ENCODE measurements around the gene CFD.
A peak's percentile ranks its signal among the peaks of the same experiment; 100 is the strongest.
"Not testable (repeated sequence)": the region's sequence is repeated elsewhere in the genome, so short reads cannot be mapped to it uniquely, and the experiment has no call there.

Gene CFD

GRCh38 chr19:853614-854220, 5.7 kb upstream of the CFD start:
- not testable (repeated sequence) for DNase-seq

GRCh38 chr19:854549-854948, 4.9 kb upstream of the CFD start:
- DNase-seq = no peak

- no peak for DNase-seq
These were observed 4.3 kb upstream of the CFD start for GRCh38 chr19:855142-855541.

GRCh38 chr19:855566-856120, 3.8 kb upstream of the CFD start:
- DNase-seq = no peak

DNA sequence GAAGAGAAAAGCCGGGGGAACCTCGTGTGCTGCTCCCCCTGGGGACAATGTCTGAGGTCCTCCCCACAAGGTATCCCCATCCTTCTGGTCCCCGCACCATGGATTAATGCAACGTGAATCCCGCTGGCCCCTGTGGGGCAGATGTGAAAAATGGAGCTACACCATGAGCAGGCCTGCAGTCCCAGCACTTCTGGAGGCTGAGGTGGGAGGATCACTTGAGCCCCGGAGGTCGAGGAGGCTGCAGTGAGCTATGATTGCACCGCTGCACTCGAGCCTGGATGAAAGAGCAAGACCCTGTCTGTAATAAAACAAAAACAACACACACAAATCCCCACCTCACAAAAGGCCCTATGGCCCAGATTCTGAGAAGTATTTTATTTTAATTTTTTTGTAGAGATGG, 1.2 kb upstream of the CFD start:
- no peak for DNase-seq

DNA sequence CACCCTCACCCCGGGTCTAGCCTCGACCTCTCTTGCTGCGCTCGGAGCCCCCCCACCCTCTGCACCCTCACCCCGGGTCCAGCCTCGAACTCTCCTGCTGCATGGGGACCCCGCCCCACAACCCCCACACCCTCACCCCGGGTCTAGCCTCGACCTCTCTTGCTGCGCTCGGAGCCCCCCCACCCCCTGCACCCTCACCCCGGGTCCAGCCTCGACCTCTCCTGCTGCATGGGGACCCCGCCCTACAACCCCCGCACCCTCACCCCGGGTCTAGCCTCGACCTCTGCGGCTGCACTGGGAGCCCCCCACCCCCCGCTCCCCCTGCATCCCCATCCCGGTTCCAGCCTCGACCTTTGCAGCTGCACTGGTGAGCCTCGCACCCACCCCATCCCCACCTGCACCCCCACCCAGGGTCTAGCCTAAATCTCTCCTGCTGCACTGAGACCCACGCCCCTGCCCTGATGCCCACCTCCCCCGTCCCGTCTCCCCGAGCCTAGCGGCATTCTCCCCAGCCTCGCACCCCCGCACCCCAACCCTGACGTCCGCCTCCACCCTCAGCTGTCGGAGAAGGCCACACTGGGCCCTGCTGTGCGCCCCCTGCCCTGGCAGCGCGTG, 1.8 kb downstream of the CFD start:
- no peak for DNase-seq

DNA sequence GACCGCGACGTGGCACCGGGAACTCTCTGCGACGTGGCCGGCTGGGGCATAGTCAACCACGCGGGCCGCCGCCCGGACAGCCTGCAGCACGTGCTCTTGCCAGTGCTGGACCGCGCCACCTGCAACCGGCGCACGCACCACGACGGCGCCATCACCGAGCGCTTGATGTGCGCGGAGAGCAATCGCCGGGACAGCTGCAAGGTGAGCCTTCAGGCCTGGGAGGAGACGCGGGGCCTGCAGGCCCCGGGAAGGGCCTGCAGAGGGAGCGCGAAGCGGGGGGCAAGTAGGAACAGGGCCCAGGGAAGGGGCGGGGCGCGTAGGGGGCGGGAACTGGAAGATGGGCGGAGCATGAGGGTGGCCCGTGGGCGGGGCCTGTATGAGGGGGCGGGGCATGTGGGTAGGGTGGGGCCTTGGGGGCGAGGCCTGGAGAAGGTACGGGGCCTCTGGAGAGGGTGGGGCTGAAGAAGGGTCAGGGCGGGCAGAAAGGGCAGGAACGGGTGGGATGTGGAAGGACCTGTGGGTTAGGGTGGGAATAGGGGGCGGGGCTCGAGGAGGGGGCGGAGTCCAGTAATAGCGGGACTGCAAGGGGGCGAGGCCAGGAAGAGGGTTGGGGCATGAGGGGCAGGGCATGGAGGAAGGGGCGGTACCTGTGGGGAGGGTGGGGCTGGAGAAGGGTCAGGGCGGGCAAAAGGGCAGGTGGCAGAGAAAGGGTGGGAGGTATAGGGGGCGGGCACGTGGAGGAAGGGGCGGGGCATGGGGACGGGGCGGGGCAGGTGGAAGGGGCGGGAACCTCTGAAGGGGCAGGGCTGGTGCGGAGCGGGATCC, 2.5 kb downstream of the CFD start:
- DNase-seq = peak; percentile 71

DNA sequence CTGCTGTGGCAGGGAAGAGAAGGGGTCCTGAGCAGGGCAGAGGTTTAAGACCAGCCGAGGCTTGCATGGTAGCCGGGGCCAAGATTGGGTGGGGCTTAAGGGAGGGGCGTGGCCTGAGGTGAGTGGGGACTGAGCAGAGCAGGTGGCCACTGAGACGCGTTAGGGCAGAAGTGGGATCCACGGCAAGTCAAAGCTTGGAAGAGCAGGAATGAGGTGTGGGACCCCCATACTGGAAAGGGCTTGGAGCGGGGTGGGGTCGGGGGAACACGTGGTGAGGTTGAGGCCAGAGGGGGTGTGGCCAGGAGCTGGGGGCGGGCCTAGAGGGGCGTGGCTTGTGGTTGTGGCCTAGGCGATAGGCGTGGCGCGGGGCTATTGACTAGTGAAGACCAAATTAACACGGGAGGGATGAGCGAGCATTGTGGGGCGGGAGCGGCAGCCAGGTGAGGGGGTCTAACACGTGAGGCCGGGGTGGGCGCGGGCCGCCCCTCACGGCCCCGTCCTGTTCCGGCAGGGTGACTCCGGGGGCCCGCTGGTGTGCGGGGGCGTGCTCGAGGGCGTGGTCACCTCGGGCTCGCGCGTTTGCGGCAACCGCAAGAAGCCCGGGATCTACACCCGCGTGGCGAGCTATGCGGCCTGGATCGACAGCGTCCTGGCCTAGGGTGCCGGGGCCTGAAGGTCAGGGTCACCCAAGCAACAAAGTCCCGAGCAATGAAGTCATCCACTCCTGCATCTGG, 3.3 kb downstream of the CFD start:
- peak; percentile 85 for DNase-seq

DNA sequence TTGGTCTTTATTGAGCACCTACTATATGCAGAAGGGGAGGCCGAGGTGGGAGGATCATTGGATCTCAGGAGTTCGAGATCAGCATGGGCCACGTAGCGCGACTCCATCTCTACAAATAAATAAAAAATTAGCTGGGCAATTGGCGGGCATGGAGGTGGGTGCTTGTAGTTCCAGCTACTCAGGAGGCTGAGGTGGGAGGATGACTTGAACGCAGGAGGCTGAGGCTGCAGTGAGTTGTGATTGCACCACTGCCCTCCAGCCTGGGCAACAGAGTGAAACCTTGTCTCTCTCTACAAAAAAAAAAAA, 3.8 kb downstream of the CFD start:
- no peak for DNase-seq

GRCh38 chr19:866769-867300, 7.4 kb downstream of the CFD start:
- no peak for DNase-seq

- DNase-seq = no peak
These were observed 7.9 kb downstream of the CFD start for GRCh38 chr19:867301-867793.

- no peak for DNase-seq
These were observed 8.5 kb downstream of the CFD start for GRCh38 chr19:867855-868457.

DNA sequence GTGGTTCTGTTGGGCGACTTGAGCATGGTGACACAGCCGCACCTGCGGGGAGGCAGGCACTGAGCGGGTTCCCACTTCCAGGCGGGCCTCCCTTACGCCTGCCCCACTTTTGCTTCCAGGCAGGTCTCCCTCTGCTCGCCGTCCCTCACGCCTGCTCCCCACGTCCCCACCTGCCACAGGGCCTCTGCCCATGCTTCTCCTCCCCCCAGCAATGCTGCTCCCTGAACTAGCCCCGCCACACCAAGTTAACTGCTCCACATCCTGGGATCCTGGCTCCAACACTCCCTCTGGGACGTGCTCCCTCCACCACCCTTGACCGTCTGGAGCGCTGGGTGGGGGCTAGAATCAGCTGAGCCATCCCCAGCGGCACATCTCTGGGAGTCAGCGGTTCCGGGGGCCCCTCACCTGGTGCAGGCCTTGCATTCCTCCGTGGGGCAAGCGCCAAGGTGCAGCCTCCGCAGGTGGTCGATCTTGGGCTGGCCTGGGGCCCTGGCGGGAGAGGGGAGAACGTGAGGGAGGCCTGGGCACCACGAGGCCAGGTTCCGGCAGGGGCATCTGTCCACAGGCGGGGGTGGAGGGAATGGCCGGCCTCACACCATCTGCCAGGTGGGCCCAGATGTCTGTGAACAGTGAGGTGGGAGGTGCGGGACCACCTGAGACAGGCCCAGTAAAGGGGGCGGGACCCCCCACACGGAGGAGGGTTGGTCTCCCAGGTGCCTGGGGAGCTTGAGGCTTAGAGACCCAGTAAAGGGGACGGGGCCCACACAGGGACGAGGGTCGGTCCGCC, 9.2 kb downstream of the CFD start:
- no peak for DNase-seq

DNA sequence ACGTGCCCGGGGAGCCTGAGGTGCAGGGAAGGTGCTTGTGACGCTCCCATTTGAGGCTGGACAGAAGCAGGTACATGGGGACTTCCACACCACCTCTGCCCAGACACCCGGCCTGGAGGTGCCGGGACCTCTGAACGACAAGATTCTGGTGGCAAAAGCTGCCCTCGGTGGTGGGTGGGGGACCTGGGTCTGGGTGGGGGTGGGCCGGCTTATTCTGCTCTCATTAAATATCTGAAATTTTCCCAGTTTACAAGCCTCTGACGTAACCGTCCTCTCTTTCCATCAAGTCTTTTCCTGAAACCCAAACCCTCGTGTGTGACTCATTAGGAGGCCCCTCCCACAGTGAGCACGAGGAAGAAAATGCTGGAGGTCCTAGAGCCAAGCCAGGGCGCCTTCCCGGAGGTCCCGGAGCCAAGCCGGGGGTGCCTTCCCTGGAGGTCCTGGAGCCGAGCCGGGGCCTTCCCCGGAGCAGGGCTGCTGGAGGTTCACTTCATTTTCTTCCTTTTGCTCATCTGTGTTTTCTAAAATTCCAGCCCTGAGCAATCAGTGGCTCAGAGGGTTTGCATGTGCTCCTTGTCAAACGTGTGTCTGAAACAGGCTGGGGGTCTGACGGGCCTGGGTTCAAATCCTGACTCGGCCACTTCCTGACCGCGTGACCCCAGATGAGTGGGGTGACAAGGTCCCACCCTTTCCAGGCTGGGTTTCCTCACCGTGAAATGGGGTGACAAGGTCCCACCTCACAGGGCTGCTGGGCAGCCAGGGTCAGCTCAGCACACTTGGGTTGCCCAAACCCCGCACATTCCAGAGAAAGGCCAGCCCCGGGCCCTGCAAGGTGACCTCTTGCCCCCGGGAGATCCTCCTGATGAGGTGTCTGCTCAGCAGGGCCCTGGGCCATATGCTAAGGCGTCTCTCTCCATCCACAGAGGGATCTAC, 10.0 kb downstream of the CFD start:
- DNase-seq = no peak

DNA sequence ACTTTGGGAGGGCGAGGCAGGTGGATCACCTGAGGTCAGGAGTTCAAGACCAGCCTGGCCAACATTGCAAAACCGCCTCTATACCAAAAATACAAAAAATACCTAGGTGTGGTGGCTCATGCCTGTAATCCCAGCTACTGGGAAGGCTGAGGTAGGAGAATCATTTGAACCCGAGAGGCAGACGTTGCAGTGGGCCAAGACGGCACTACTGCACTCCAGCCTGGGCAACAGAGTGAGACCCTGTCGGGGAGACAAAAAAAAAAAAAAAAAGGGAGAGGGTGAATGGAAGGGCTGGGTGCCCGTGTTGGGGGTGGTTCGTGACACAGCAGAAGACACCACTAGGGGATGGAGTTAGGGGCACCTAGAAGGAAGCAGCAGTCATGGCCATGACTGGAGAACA, 10.8 kb downstream of the CFD start:
- DNase-seq = no peak

GRCh38 chr19:870963-871401, 11.5 kb downstream of the CFD start:
- no peak for DNase-seq

- DNase-seq = no peak
These were observed 12.2 kb downstream of the CFD start for GRCh38 chr19:871446-872265.

DNA sequence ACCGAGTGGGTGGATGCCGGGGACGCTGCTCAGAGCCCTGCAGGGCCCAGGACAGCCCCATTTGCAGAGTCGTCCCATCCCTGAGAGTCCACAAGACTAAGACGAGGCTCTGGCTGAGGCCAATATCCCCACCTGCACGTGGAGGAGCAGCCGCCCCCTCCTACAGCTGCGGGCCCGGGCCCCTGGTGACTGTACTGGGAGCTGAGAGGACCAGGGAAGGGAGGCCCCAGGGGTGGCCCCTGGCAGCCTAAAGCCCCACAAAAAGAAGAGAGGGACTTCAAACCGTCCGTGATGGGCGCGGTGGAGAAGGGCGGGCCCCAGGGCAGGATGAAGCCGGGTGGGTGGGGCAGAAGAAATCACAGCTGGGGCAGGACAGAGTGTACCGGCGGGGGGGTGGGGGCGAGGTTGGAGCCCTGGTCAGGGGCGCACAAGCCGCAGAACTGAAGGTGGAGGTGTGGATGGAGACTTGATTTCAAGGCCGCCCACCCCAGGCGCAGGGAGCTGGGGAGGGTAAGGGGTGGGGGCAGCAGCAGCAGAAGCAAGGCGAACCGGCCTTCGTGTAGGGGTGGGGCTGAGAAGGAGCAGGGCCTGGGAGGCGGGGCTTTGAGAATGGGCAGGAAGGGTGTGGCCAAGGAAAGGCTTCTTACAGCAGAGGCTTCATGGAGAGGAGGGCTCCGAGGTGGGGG, 12.9 kb downstream of the CFD start:
- DNase-seq = peak; percentile 90

DNA sequence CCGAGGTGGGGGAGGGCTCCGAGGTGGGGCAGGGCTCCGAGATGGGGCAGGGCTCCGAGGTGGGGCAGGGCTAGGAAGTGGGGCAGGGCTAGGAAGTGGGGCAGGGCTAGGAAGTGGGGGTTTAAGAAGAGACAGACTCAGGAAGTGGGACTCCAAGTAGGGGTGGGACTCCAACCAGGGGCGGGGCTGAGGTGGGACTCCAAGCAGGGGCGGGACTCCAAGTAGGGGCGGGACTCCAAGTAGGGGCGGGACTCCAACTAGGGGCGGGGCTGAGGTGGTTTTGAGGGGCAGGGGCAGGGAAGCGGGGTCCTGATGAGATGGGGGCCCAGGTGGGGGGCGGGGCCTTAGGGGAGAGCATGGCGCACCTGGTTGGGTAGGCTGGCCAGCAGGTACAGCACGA, 13.6 kb downstream of the CFD start:
- DNase-seq = peak; percentile 92
